Measurements from ENCODE around the gene PLEKHA7.

DNA sequence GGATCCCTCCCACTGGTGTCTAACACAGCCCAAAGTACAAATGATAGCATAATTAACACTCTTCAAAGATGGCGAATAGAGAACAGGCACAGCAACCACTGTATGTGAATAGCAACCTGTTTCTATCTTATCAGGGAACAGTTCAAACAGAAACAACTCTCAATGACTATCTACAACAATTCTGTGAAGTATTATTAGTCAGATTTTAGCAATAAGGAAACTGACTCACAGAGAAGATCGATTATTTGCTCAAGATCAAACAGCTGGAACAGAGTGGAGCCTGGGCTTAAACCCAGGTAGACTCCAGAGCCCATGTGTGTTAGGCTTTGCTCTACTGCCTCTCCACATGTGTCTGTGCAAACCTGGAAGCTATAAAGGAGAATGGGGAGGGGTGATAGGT lies 187.1 kb downstream of the PLEKHA7 start:
- no peak for TF ChIP-seq POLR2A (IDR thresholded peaks at IDR 0.05; ENCODE audit: low read depth, low read length)
- TF ChIP-seq POU2F2 (IDR thresholded peaks at IDR 0.05; ENCODE audit: low read depth, low read length): no peak
- TF ChIP-seq TAF1 (IDR thresholded peaks at IDR 0.05; ENCODE audit: low read depth, low read length): no peak
- no peak for TF ChIP-seq POLR2AphosphoS5 (IDR thresholded peaks at IDR 0.05; ENCODE audit: low read depth, low read length)

Data from GM12891 (cell line).